WTC11 (cell line): ENCODE results near the gene GRM8. TPM values are rescaled to one million over a fixed set of nuclear protein-coding genes. Genes with fewer than 3 reads are reported as not detected.

Source experiments
- ATAC-seq: fragments of 200-7000 bp; cut with Tn5 transposase; 2 replicates; pipeline ENCODE4 v1.10.0; 2021; ENCODE audit warnings: mild to moderate bottlenecking, moderate library complexity
- CTCF ChIA-PET: fragments of 300-600 bp; sonication (Branson Sonifier 250); formaldehyde crosslinking; loops from one replicate; lab custom pipeline; 2021; ENCODE audit warnings: antibody characterized with exemption; lab: Charles Lee
- POLR2A ChIA-PET: fragments of 350-600 bp; sonication (Branson Sonifier 250); formaldehyde crosslinking; loops from one replicate; lab custom pipeline; 2021; ENCODE audit warnings: antibody characterized with exemption; lab: Charles Lee
- DNase-seq: peaks from one replicate; pipeline ENCODE4 v3.0.0; 2021; ENCODE audit warnings: low spot score
- H3K27ac Mint-ChIP-seq: 2 replicates; pipeline ENCODE4 v1.8.0; 2021; ENCODE audit warnings: mixed read lengths
- H3K27me3 Mint-ChIP-seq: 2 replicates; pipeline ENCODE4 v1.8.0; 2021; ENCODE audit warnings: low read depth, mild to moderate bottlenecking, moderate library complexity, mixed read lengths
- H3K36me3 Mint-ChIP-seq: 2 replicates; pipeline ENCODE4 v1.8.0; 2021; ENCODE audit warnings: mixed read lengths
- H3K4me1 Mint-ChIP-seq: 2 replicates; pipeline ENCODE4 v1.8.0; 2022; ENCODE audit warnings: mixed read lengths
- H3K4me3 Mint-ChIP-seq: 2 replicates; pipeline ENCODE4 v1.8.0; 2021; ENCODE audit warnings: mild to moderate bottlenecking, moderate library complexity, mixed read lengths
- H3K9me3 Mint-ChIP-seq: 2 replicates; pipeline ENCODE4 v1.8.0; 2021; ENCODE audit warnings: mixed read lengths
- AFF4 ChIP-seq: sonication (generic); formaldehyde crosslinking; IDR thresholded peaks from 2 replicates; pipeline ENCODE4 v1.8.1; 2023; ENCODE audit warnings: mild to moderate bottlenecking, missing genetic modification reagents, borderline replicate concordance
- ATF2 ChIP-seq: sonication (generic); formaldehyde crosslinking; IDR thresholded peaks from 2 replicates; pipeline ENCODE4 v1.8.1; 2022; ENCODE audit warnings: low read depth, missing genetic modification reagents, borderline replicate concordance
- CDX4 ChIP-seq: fragments of 250-450 bp; sonication (Bioruptor Pico); IDR thresholded peaks from 2 replicates; pipeline ENCODE4 v1.9.0; 2021; ENCODE audit warnings: moderate library complexity, mild to moderate bottlenecking, inconsistent platforms, borderline replicate concordance
- ETV6 ChIP-seq: sonication (generic); formaldehyde crosslinking; IDR thresholded peaks from 2 replicates; pipeline ENCODE4 v1.8.1; 2022; ENCODE audit warnings: mild to moderate bottlenecking, missing genetic modification reagents
- NR1H2 ChIP-seq: sonication (generic); formaldehyde crosslinking; IDR thresholded peaks from 2 replicates; pipeline ENCODE4 v1.9.0; 2021; ENCODE audit warnings: mild to moderate bottlenecking, moderate library complexity, missing genetic modification reagents
- PRRX2 ChIP-seq: fragments of 250-450 bp; sonication (Bioruptor Pico); IDR thresholded peaks from 2 replicates; pipeline ENCODE4 v1.8.0; 2021; ENCODE audit warnings: mild to moderate bottlenecking
- RORB ChIP-seq: fragments of 250-450 bp; sonication (Bioruptor Pico); IDR thresholded peaks from 2 replicates; pipeline ENCODE4 v1.9.0; 2021; ENCODE audit warnings: mild to moderate bottlenecking
- SMAD3 ChIP-seq: sonication (generic); formaldehyde crosslinking; IDR thresholded peaks from 2 replicates; pipeline ENCODE4 v1.8.0; 2022; ENCODE audit warnings: missing genetic modification reagents, mild to moderate bottlenecking, borderline replicate concordance
- STAT6 ChIP-seq: sonication (generic); formaldehyde crosslinking; conservative IDR thresholded peaks from 2 replicates; pipeline ENCODE4 v1.8.1; 2023; ENCODE audit warnings: mild to moderate bottlenecking, low read depth, missing genetic modification reagents, moderate library complexity
- USF1 ChIP-seq: sonication (generic); formaldehyde crosslinking; IDR thresholded peaks from 2 replicates; pipeline ENCODE4 v1.8.0; 2022; ENCODE audit warnings: mild to moderate bottlenecking, missing genetic modification reagents
- ZNF219 ChIP-seq: sonication (generic); formaldehyde crosslinking; IDR thresholded peaks from 2 replicates; pipeline ENCODE4 v1.8.0; 2023; ENCODE audit warnings: missing genetic modification reagents, mild to moderate bottlenecking, borderline replicate concordance
- total RNA-seq: library from RNA; stranded (reverse); gene quantifications from 3 replicates; pipeline ENCODE4 v1.2.3, GENCODE V29; 2021
- TF ChIP-seq, protein P1 (sequence below): sonication (generic); formaldehyde crosslinking; IDR thresholded peaks from 2 replicates; pipeline ENCODE4 v1.8.1; 2023; ENCODE audit warnings: mild to moderate bottlenecking, missing genetic modification reagents, moderate library complexity
- TF ChIP-seq, protein P2 (sequence below): fragments of 250-450 bp; sonication (Bioruptor Pico); IDR thresholded peaks from 2 replicates; pipeline ENCODE4 v1.9.0; 2021; ENCODE audit warnings: mild to moderate bottlenecking

The GRM8 gene
- total RNA-seq, 1 experiment from 2014 or later: 2.3 TPM

DNA sequence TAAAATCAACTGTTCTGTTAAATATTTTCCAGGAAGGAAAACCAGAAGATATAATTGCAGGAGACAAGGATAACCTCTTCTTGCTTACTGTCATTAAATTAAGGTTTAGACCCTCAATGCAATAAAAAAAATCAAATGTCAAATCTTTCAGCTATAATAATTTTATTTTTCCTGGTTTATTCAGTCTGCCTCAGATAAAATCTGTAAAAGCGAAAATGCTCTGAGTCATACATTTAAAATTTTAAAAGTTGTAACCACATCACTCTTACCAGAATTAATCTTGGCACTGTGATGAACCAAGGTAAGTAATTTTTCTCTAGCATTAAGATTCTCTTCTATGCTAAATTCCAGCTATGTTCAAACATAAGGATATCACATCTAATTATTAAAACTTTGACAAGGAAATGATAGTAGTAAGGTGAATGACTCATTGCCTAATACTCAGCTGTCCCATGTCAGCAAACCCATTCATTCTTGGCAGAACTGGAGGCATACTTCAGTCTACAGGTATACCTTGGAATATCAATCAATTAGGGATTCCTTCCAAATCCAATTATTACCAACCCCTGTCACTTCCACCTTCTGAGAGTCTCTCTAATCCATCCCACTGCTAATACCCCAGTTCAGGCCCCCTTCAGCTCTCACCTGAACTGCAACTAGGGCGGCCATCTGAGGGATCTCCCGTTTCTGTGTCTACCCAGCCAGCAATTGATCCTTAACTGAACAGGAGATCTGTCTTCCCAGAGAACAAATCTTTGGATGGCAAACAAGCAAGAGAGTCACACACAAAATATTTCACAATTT lies 434.1 kb downstream of the GRM8 start (continued):
- no peak for TF ChIP-seq ATF2 (CRISPR knock-in tag)
- TF ChIP-seq PRRX2: no peak
- TF ChIP-seq CDX4: no peak
- no peak for TF ChIP-seq ETV6 (CRISPR knock-in tag)
- no peak for TF ChIP-seq SMAD3
- TF ChIP-seq, protein P1, sequence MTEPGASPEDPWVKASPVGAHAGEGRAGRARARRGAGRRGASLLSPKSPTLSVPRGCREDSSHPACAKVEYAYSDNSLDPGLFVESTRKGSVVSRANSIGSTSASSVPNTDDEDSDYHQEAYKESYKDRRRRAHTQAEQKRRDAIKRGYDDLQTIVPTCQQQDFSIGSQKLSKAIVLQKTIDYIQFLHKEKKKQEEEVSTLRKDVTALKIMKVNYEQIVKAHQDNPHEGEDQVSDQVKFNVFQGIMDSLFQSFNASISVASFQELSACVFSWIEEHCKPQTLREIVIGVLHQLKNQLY: no peak
- TF ChIP-seq, protein P2, sequence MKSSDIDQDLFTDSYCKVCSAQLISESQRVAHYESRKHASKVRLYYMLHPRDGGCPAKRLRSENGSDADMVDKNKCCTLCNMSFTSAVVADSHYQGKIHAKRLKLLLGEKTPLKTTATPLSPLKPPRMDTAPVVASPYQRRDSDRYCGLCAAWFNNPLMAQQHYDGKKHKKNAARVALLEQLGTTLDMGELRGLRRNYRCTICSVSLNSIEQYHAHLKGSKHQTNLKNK (CRISPR knock-in tag): no peak
- no peak for TF ChIP-seq NR1H2
- TF ChIP-seq ZNF219 (CRISPR knock-in tag): no peak

- CTCF ChIA-PET: no interaction called here
- H3K36me3 Mint-ChIP-seq: peaks cover 6% of the 10 kb centered on the region; the same call in 1 of the 2 replicates
These were observed 443.6 kb downstream of the GRM8 start for GRCh38 chr7:126809188-126809587.

DNA sequence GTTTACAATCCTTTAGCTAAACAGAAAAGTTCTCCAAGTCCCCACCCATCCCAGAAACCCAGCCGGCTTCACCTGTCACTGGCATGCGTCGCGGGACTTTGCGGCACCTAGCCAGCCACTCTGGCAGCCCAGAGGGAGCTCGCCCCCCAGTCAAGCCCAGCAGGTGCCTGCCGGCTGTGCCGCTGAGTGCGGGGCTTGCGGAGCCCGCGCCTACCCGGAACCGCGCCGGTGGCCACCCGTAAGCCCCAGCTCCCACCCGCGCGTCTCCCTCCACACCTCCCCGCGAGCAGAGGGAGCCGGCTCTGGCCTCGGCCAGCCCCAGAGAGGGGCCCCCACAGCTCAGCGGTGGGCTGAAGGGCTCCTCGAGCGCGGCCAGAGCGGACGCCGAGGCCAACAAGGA lies 446.1 kb downstream of the GRM8 start:
- Mint-ChIP-seq H3K36me3 (peaks cover 6% of the 10 kb centered on the region; the same call in 1 of the 2 replicates), H3K27ac (no peak overlapping the region), H3K27me3 (no peaks in the 10 kb centered on the region), H3K9me3 (peaks cover 17% of the 10 kb centered on the region), H3K4me1 (peaks cover 11% of the 10 kb centered on the region), H3K4me3 (no peak overlapping the region)
- CTCF ChIA-PET: interaction anchor here (1.2 kb wide), 1 partner anchor 344 kb away, joined by 3 read pairs; no protein-coding TSS in a partner anchor
- ATAC-seq (no peak), DNase-seq (no peak)
- POLR2A ChIA-PET: no interaction called here
- no peak for TF ChIP-seq RORB (CRISPR knock-in tag)
- TF ChIP-seq USF1 (CRISPR knock-in tag): no peak
- no peak for TF ChIP-seq STAT6 (CRISPR knock-in tag)

More at GRCh38 chr7:126809188-126809587, 443.6 kb downstream of the GRM8 start:
- Mint-ChIP-seq H3K4me1 (peaks cover 11% of the 10 kb centered on the region), H3K9me3 (peaks cover 18% of the 10 kb centered on the region), H3K27me3 (no peaks in the 10 kb centered on the region; the same call in 1 of the 2 replicates), H3K4me3 (no peak overlapping the region), H3K27ac (no peak overlapping the region)
- DNase-seq (no peak), ATAC-seq (no peak)
- no peak for TF ChIP-seq AFF4
- POLR2A ChIA-PET: no interaction called here
